ENCODE results near the gene FCN2.

The FCN2 gene

GRCh38 chr9:134929193-134930158, 48.9 kb downstream of the FCN2 start:
- DNase-seq (ENCODE audit: extremely low read depth, low read depth): no peak
- no peak overlapping the region for H3K4me3 ChIP-seq (replicated peaks; ENCODE audit: low read depth, low read length)
- TF ChIP-seq CTCF (IDR thresholded peaks at IDR 0.05; ENCODE audit: low read depth, low read length, missing control alignments): no peak

GRCh38 chr9:134930398-134930797, 49.8 kb downstream of the FCN2 start:
- TF ChIP-seq CTCF (IDR thresholded peaks at IDR 0.05; ENCODE audit: low read depth, low read length, missing control alignments): no peak
- no peak overlapping the region for H3K4me3 ChIP-seq (replicated peaks; ENCODE audit: low read depth, low read length)
- no peak for DNase-seq (ENCODE audit: extremely low read depth, low read depth)

GRCh38 chr9:134932171-134932570, 51.6 kb downstream of the FCN2 start:
- H3K4me3 ChIP-seq (replicated peaks; ENCODE audit: low read depth, low read length): no peak overlapping the region
- TF ChIP-seq CTCF (IDR thresholded peaks at IDR 0.05; ENCODE audit: low read depth, low read length, missing control alignments): no peak
- DNase-seq (ENCODE audit: extremely low read depth, low read depth): no peak

- no peak for DNase-seq (ENCODE audit: extremely low read depth, low read depth)
- no peak overlapping the region for H3K4me3 ChIP-seq (replicated peaks; ENCODE audit: low read depth, low read length)
- TF ChIP-seq CTCF (IDR thresholded peaks at IDR 0.05; ENCODE audit: low read depth, low read length, missing control alignments): no peak
Observed at GRCh38 chr9:134932606-134933005, 52.0 kb downstream of the FCN2 start.

GRCh38 chr9:134933076-134933659, 52.6 kb downstream of the FCN2 start:
- no peak for TF ChIP-seq CTCF (IDR thresholded peaks at IDR 0.05; ENCODE audit: low read depth, low read length, missing control alignments)
- DNase-seq (ENCODE audit: extremely low read depth, low read depth): no peak
- no peak overlapping the region for H3K4me3 ChIP-seq (replicated peaks; ENCODE audit: low read depth, low read length)

GRCh38 chr9:134935056-134935640, 54.5 kb downstream of the FCN2 start:
- H3K4me3 ChIP-seq (replicated peaks; ENCODE audit: low read depth, low read length): no peak overlapping the region
- DNase-seq (ENCODE audit: extremely low read depth, low read depth): no peak
- no peak for TF ChIP-seq CTCF (IDR thresholded peaks at IDR 0.05; ENCODE audit: low read depth, low read length, missing control alignments)
